HG03575 (cell line): Measurements from ENCODE around the gene ARNT2.

Source experiments
- ATAC-seq: cut with Tn5 transposase; IDR thresholded peaks from one replicate; pipeline ENCODE4 v1.9.1; 2021; ENCODE audit not compliant: unreplicated experiment, insufficient number of reproducible peaks, low FRiP score; ENCODE audit errors: extremely low read depth

The ARNT2 gene

GRCh38 chr15:80480171-80480811 lies 76.1 kb downstream of the ARNT2 start:
- ATAC-seq = no peak

GRCh38 chr15:80480909-80481308 lies 76.7 kb downstream of the ARNT2 start:
- no peak for ATAC-seq

DNA sequence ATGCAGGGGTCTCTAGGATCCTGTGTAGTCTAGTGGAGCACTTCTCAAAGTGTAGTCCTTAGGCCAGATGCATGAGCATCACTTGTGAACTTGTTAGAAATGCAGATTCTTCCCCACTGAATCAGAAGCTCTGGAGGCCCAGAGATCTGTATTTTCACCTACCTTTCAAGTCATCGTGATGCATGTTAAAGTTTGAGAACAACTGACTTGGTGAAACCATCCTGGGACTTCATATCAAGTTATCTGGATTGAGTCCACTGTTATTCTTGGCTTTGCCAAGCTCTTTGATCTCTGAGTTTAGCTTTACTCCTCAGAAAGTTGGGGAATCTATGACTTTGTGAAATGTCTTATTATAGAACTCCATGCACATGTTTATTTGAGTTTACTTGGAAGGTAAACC lies 78.5 kb downstream of the ARNT2 start:
- no peak for ATAC-seq

GRCh38 chr15:80483725-80484161 lies 79.6 kb downstream of the ARNT2 start:
- no peak for ATAC-seq

- no peak for ATAC-seq
These were observed 80.2 kb downstream of the ARNT2 start for GRCh38 chr15:80484333-80484864.

GRCh38 chr15:80485370-80486164 lies 81.4 kb downstream of the ARNT2 start:
- ATAC-seq = no peak

DNA sequence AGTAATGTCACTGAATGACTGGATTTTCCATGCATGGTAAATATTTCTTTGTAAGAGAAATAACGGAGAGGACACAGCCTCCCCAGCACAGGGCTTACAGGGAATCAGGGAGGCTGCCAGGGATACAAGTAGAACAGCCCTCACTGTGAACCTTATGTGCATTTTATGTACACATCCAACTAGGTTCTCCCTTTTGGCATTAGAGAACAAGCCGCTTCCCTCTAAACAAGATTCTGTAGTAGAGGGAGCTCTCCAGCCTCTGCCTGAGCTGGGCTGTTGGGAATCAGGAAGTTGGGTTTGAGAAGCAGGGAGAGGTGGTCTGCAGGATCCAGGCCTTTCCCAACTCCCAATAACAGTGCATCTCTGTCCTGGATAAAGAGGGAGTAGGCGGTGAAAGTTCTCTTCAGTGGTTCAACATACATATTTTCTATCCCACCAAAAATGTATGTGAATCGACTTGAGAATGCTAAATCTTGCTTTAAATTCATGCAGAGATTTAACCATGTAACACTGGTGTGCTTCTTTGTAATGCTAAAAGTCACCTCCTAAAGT lies 83.7 kb downstream of the ARNT2 start:
- no peak for ATAC-seq

- ATAC-seq = no peak
These were observed 84.9 kb downstream of the ARNT2 start for GRCh38 chr15:80489030-80489594.

DNA sequence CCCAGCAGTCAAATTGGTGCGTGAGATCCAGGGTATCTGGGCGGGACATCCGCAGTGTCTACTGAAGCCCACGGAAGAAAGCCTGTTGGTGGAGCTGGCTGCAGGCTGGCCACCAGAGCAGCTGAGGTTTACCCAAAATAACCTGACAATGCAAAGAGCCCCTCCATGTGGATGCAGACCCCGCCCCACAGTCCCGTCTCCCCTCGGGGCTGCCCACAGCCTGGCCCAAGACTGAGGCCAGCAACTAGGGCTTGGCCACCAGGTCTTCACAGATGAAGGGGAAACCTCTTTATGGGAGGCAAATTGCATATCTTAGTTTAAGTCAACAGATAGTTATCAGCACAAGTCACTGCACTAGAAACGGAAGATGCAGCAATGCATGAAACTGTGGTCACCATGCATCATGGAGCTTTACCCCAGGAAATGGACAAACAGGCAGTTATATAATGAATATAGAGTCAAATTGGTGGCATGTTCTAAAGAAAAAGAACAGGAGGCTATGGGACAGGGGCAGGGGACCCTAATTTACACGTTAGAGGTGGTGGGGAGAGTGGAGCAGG lies 86.3 kb downstream of the ARNT2 start:
- no peak for ATAC-seq

- no peak for ATAC-seq
These were observed 87.1 kb downstream of the ARNT2 start for GRCh38 chr15:80491163-80491847.

DNA sequence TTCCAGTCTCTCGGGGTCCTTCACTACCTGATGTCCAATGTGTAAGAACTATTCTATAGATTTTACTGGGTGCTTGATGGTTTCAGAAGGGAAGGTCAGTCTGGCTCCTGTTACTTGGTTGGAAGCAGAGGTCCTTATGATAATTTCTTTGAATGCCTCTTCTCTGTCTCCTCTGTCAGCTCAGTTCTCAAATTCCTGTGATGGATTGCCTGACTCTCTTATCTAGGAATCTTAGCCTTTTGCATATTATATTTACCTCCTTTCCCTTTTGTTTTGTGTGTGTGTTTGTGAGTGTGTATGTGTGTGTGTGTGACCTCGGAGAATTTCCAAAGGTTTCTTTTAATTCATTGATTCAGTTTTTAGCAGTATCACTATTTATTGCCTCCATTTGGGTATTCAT lies 88.2 kb downstream of the ARNT2 start:
- ATAC-seq = no peak

- no peak for ATAC-seq
These were observed 88.7 kb downstream of the ARNT2 start for GRCh38 chr15:80492874-80493273.

DNA sequence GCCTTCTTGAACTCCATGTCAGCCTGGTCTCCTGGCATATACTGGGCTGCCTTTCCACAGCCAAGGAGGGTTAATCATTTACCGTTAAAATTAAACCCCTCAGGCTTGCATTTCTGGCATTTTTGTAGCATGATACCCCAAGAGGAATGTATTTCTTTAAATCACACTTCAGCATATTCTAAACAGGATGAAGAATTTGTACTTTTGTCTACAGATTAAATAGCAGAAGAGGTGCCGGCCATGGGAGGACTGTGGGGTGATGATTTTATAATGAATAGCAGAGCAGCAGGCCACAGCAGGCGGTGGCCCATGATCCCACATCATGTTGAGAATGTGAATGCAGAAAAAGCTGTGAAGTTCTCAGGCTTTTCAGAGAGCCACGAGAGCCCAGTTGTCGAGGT lies 90.2 kb downstream of the ARNT2 start:
- no peak for ATAC-seq

DNA sequence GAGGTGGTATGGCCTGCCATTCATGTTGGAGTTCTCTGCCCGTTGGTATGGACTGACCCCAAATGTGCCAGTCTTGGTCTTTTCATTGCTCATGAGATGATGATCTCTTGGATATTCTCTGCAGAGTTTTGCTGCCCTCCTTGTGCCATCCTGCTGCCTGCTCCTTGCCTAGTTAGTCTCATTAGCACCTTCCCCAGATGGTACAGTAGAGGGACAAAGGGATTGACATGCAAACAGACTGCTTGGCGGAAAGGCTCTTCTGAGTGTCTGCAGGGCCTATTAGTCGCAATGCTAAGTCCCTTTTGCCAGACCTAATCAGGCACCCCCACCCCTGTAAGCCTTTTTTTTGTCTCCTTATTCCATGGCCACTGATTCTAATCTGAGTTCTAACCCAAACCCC lies 90.6 kb downstream of the ARNT2 start:
- ATAC-seq = no peak

GRCh38 chr15:80495401-80495942 lies 91.3 kb downstream of the ARNT2 start:
- no peak for ATAC-seq

GRCh38 chr15:80496096-80496495 lies 91.9 kb downstream of the ARNT2 start:
- ATAC-seq = no peak

DNA sequence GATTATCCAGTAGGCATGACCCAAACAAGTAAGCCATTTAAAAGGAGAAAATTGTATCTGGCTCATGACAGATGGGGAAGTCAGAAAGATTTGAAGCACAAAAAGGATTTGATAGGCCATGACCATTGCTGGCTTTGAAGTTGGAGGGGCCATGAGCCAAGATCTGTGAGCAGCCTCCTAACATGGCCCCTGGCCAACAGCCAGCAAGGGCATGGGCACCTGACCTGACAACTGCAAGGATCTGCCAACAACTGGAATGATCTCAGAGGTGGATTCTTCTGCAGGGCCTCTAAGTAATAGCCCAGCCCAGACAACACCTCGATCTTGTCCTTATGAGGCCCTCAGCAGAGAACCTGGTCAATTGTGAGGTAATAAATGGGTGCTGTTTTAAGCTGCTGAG lies 93.0 kb downstream of the ARNT2 start:
- ATAC-seq = no peak

DNA sequence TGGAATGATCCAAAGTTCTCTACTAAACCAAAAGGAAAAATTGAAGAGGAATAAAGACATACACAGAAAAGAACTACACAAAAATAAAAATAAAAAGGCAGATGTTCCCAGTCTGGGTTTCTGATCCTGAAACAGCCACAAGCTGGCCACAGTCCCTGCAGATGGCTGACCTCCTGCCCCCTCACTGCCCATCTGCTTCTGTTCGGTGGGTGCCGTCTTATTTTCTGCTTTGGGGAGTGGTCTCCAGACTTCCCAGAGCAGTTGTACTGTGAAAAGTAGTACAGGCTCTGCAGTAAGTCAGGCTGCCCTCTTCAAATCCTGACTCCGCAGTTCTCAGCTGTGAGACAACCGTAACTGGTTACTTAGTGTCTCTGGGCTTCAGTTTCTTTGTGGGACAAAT lies 94.5 kb downstream of the ARNT2 start:
- ATAC-seq = no peak

DNA sequence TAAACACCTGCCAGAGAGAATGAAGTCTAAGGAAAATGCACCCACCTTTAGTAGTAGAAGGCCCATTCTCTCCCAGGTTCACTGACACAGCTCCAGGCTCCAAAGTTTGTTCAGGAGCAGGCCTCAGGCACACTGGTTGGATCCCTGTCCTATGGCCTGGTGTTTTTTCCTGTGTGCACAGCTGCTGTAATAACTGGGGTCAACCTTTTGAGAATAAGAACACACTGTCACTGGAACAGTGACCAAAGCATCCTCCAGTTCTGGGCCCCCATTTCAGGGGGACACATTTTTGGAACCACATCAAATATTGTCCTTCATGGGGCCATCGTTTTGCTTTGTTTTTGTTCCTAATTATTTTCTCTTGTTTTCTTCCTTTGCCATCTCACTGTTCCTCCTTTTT lies 95.8 kb downstream of the ARNT2 start:
- ATAC-seq = no peak
